DMS153 treated with DMSO at 0.1 percent for 48 hours (cell line): ENCODE results near the gene GSTM3.
"Not testable (repeated sequence)": the region's sequence is repeated elsewhere in the genome, so short reads cannot be mapped to it uniquely, and the experiment has no call there.

Experiments
- DNase-seq: peaks from one replicate; lab custom pipeline; 2025; ENCODE audit not compliant: unreplicated experiment; lab: John Stamatoyannopoulos, UW

Gene GSTM3

GRCh38 chr1:109728870-109729269, 12.0 kb downstream of the GSTM3 start:
- DNase-seq: no peak

- no peak for DNase-seq
Measured at GRCh38 chr1:109726728-109727373, 14.0 kb downstream of the GSTM3 start.

- DNase-seq: no peak
Measured at GRCh38 chr1:109726007-109726406, 14.8 kb downstream of the GSTM3 start.

GRCh38 chr1:109725510-109725909, 15.3 kb downstream of the GSTM3 start:
- no peak for DNase-seq

- no peak for DNase-seq
Measured at GRCh38 chr1:109724933-109725332, 15.9 kb downstream of the GSTM3 start.

- DNase-seq: no peak
Measured at GRCh38 chr1:109722908-109723691, 17.7 kb downstream of the GSTM3 start.

GRCh38 chr1:109721971-109722370, 18.9 kb downstream of the GSTM3 start:
- DNase-seq: no peak

- no peak for DNase-seq
Measured at GRCh38 chr1:109721042-109721441, 19.8 kb downstream of the GSTM3 start.

- no peak for DNase-seq
Measured at GRCh38 chr1:109719337-109719837, 21.5 kb downstream of the GSTM3 start.

GRCh38 chr1:109718495-109718894, 22.3 kb downstream of the GSTM3 start:
- no peak for DNase-seq

- no peak for DNase-seq
Measured at GRCh38 chr1:109717729-109718128, 23.1 kb downstream of the GSTM3 start.

GRCh38 chr1:109716570-109717090, 24.2 kb downstream of the GSTM3 start:
- DNase-seq: no peak

- no peak for DNase-seq
Measured at GRCh38 chr1:109716121-109716520, 24.7 kb downstream of the GSTM3 start.

GRCh38 chr1:109714661-109715372, 26.0 kb downstream of the GSTM3 start:
- no peak for DNase-seq

GRCh38 chr1:109713636-109714035, 27.2 kb downstream of the GSTM3 start:
- no peak for DNase-seq

- no peak for DNase-seq
Measured at GRCh38 chr1:109712321-109712864, 28.4 kb downstream of the GSTM3 start.

- not testable (repeated sequence) for DNase-seq
Measured at GRCh38 chr1:109711593-109712320, 29.1 kb downstream of the GSTM3 start, which contains the start of gene GSTM5. TSS of gene GSTM5 (plus strand) at chr1:109712251. CDS start at chr1:109712313, 62 bp downstream.

- DNase-seq: not testable (repeated sequence)
Measured at GRCh38 chr1:109709822-109710221, 31.0 kb downstream of the GSTM3 start.

- DNase-seq: not testable (repeated sequence)
Measured at GRCh38 chr1:109708949-109709348, 31.9 kb downstream of the GSTM3 start.

- DNase-seq: no peak
Measured at GRCh38 chr1:109705411-109705810, 35.4 kb downstream of the GSTM3 start.
